Thyroid gland (tissue), 4 donors: Measurements from ENCODE around the gene FAM240A.

Experiments
- POLR2A ChIP-seq, 2 donors: fragments of 450-650 bp; IDR thresholded peaks; one replicate each; pipeline ENCODE4 v1.6.1; 2017; ENCODE audit warnings: antibody characterized with exemption in 2 of 2, mild to moderate bottlenecking in 2 of 2, moderate library complexity in 1 of 2
- TF ChIP-seq, protein P1 (sequence below), 6 experiments: fragments of 200-600 bp in 3 of 6; fragments of 450-650 bp in 3 of 6; sonication (generic) in 3 of 6; IDR thresholded peaks; one replicate each; pipeline ENCODE4 v1.5.1; 2016 to 2019; ENCODE audit warnings: antibody characterized with exemption in 6 of 6, mild to moderate bottlenecking in 2 of 6, inconsistent platforms in 1 of 6, moderate library complexity in 1 of 6

DNA sequence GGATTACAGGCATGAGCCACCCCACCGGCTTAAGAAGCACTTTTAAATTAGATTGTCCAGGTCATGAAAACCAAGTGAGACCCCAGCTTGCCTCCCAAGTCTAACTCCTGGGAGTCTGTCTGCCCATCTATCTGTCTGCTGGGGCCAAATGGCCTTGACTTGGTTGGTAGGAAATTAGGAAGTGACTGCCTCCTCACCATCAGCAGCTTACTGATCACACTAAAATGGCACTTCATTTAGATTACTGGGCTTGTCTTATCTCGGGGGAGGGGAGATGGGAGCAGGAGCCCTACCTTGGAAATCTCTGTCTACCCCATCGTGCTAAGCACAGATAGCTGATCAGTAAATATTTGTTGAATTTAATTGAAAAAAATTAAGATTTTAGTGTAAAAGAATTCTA lies 40.6 kb upstream of the FAM240A start:
- TF ChIP-seq, protein P1, sequence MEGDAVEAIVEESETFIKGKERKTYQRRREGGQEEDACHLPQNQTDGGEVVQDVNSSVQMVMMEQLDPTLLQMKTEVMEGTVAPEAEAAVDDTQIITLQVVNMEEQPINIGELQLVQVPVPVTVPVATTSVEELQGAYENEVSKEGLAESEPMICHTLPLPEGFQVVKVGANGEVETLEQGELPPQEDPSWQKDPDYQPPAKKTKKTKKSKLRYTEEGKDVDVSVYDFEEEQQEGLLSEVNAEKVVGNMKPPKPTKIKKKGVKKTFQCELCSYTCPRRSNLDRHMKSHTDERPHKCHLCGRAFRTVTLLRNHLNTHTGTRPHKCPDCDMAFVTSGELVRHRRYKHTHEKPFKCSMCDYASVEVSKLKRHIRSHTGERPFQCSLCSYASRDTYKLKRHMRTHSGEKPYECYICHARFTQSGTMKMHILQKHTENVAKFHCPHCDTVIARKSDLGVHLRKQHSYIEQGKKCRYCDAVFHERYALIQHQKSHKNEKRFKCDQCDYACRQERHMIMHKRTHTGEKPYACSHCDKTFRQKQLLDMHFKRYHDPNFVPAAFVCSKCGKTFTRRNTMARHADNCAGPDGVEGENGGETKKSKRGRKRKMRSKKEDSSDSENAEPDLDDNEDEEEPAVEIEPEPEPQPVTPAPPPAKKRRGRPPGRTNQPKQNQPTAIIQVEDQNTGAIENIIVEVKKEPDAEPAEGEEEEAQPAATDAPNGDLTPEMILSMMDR (IDR thresholded peaks at IDR 0.05), result no peak
- no peak for TF ChIP-seq POLR2A (IDR thresholded peaks at IDR 0.05)
